GM21737 (cell line): ENCODE data around the gene RAET1G.
"Not testable (repeated sequence)": the region's sequence is repeated elsewhere in the genome, so short reads cannot be mapped to it uniquely, and the experiment has no call there.

Experiments used
- ATAC-seq: cut with Tn5 transposase; IDR thresholded peaks from one replicate; pipeline ENCODE4 v1.9.1; 2021; ENCODE audit warnings: mild to moderate bottlenecking, moderate library complexity; ENCODE audit not compliant: unreplicated experiment

RAET1G gene

GRCh38 chr6:149935246-149935645, 12.3 kb upstream of the RAET1G start:
- no peak for ATAC-seq

- ATAC-seq, result no peak
These were observed 11.6 kb upstream of the RAET1G start for GRCh38 chr6:149934249-149935156.

- no peak for ATAC-seq
These were observed 10.5 kb upstream of the RAET1G start for GRCh38 chr6:149933461-149933860.

GRCh38 chr6:149933036-149933435, 10.1 kb upstream of the RAET1G start:
- ATAC-seq, result no peak

- ATAC-seq, result no peak
These were observed 8.6 kb upstream of the RAET1G start for GRCh38 chr6:149931501-149931900.

- no peak for ATAC-seq
These were observed 6.5 kb upstream of the RAET1G start for GRCh38 chr6:149929422-149929821.

GRCh38 chr6:149927025-149927424, 4.1 kb upstream of the RAET1G start:
- not testable (repeated sequence) for ATAC-seq

GRCh38 chr6:149925974-149926777, 3.3 kb upstream of the RAET1G start:
- no peak for ATAC-seq

- ATAC-seq, result no peak
These were observed 2.5 kb upstream of the RAET1G start for GRCh38 chr6:149925253-149925973.

- ATAC-seq, result no peak
These were observed 2.0 kb upstream of the RAET1G start for GRCh38 chr6:149924933-149925252.

- no peak for ATAC-seq
These were observed 1.4 kb upstream of the RAET1G start for GRCh38 chr6:149924206-149924932.

- no peak for ATAC-seq
These were observed 536 bp upstream of the RAET1G start for GRCh38 chr6:149923327-149923986.

- ATAC-seq, result not testable (repeated sequence)
These were observed 830 bp downstream of the RAET1G start for GRCh38 chr6:149922091-149922490.

GRCh38 chr6:149921361-149921760, 1.6 kb downstream of the RAET1G start:
- ATAC-seq, result no peak

- ATAC-seq, result no peak
These were observed 3.1 kb downstream of the RAET1G start for GRCh38 chr6:149919834-149920225.

GRCh38 chr6:149919126-149919833, 3.6 kb downstream of the RAET1G start:
- ATAC-seq, result not testable (repeated sequence)

- no peak for ATAC-seq
These were observed 4.6 kb downstream of the RAET1G start for GRCh38 chr6:149918151-149918905.

- ATAC-seq, result no peak
These were observed 5.2 kb downstream of the RAET1G start for GRCh38 chr6:149917679-149918078.
